Skin epidermis (tissue), 12 donors: ENCODE measurements around the gene DENND1A.

Source experiments
- H3K27ac ChIP-seq, 21 experiments: fragments of 200-600 bp; sonication (generic) in 11 of 21; one replicate each; pipeline ENCODE4 v1.5.0; 2020; ENCODE audit warnings: mild to moderate bottlenecking in 3 of 21, inconsistent platforms in 2 of 21, moderate library complexity in 2 of 21
- H3K4me3 ChIP-seq, 7 experiments: fragments of 200-600 bp; sonication (generic) in 2 of 7; one replicate each; pipeline ENCODE4 v1.5.0; 2020; ENCODE audit warnings: inconsistent platforms in 2 of 7, mild to moderate bottlenecking in 2 of 7, moderate library complexity in 1 of 7

Gene DENND1A

DNA sequence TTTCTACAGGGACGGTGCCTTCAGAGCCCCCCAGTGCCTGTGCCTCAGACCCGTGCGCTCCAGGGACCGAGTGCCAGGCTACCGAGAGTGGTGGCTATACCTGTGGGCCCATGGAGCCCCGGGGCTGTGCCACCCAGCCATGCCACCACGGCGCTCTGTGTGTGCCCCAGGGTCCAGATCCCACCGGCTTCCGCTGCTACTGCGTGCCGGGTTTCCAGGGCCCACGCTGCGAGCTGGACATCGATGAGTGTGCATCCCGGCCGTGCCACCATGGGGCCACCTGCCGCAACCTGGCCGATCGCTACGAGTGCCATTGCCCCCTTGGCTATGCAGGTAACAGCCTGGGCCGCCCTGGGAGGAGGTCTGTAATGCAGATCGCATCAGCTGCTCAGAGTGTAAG, 567.1 kb downstream of the DENND1A start:
- Histone ChIP-seq H3K4me3 (no peak overlapping the region), H3K27ac (no peak overlapping the region)

DNA sequence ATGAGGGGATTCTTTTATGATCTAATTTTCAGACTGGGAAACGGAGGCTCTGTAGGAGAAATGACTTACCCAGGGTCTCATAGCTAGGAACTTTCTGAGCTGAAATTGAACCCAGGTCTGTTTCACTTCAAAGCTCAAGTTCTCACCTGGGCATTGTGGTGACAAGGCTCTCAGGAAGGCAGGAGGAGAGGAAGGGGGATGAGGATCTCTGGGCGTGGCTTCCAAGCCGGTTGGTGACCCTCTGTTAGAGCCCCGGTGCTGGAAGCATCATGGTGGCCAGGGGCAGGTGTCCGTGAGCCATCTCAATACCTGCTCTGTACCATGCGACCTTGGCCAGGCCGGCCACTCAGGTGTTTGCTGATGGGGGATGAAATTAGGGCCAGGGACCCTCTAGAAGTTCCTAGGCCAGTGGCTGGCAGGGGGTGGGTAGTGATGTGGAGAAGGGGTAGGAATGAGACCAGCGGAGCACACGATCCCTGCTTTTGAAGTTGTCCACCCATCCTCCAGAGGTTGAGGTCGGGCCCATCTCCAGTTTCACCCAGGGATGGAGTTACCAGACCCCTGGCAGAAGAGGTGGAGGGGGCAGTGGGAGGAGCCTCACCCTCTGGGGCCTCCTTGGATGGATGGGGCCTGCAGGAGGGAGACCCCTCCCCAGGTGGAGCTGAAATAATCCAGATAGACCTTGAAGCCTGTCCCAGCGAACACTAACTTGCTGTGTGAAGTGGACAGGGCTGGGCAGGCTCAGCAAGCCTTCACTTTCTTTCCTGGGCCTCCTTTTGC, 568.0 kb downstream of the DENND1A start:
- no peak overlapping the region for H3K4me3 ChIP-seq
- no peak overlapping the region for H3K27ac ChIP-seq

DNA sequence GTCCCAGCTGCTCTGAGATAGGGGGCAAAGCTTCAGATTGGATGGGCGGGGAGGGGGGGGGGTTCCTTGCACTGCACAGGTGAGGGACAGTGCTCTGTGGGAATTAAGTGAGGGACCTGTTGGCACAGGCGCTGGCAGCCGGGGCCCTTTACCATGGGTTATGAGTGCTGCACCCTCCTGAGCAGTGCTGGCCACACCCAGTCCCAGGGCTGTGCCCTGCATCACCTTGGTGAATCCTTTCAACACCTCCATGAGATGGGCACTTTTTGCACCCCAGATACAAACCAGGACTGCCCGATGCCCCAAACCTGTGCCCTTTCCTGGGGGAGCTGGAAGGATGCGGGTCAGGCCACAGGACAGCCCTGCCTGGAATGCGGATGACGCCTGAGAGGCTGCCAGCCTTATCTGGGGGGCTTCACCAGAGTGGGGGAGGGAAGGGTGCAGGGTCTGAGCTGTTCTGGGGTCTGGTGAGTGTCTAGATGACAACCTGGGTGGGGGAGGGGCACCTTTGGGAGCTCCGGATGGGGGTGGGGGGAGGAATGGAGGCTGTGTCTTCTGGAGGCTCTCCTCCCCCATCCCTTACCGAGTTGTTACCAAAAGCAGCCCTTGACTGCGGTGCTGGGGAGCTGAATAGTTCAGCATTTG, 568.7 kb downstream of the DENND1A start:
- no peak overlapping the region for H3K27ac ChIP-seq
- no peak overlapping the region for H3K4me3 ChIP-seq

DNA sequence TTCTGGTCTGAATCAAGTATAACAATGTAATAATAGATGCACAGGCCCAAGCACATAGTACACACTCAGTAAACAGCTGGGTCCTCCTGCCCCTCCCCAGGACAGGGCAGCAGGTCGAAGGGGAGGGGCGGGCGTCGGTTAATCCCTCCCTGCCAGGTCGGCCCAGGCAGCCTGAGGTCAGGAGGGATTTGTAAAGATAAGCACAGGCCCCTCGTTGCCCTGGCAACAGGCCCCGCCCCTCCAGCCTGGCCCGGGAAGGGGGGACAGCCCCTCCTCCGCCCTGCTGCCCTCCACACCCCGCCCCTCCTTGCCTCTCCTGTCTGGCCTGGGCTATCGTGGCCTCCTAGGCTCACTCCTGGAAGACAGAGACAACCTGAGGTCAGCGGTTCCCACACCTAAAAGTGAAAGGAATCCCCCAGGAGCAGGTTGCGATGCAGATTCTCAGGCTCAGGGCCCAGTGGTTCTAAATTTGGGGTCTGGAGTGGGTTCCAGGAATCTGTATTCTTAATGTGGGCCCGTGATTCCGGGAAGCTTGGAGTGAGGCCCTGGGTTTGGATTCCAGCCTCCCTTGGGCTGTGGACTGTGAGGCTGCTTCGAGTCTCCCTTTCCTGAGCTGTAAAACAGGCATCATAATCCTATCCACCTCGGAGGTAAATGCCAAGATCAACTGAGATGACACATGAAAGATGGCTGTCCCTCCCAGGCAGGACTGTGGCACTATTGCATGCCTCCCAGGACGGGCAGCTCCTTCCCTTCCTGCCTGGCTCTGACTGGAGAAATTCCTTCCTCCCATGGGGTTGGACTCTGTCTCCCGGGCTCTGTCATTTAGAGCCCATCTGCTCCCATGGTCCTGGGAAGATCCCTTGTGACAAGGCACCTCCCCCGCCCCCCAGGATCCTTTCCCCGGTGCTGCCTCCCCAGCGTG, 569.5 kb downstream of the DENND1A start:
- no peak overlapping the region for H3K4me3 ChIP-seq
- H3K27ac ChIP-seq: no peak overlapping the region

DNA sequence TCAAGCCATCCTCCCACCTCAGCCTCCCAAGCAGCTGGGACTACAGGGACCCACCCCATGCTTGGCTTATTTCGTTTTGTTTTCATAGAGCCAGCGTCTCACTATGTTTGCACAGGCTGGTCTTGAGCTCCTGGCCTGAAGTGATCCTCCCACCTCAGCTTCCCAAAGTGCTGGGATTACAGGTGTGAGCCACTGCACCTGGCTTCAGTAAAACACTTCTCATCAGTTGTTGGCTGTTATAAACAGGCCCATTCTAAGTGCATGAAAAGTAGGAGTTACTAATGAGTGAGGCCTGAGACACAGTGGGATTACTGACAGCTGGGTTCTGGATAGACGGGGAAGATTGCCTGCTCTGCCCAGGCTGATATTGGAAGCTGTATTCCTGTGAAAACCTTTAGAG, 570.4 kb downstream of the DENND1A start:
- H3K27ac ChIP-seq: no peak overlapping the region
- H3K4me3 ChIP-seq: no peak overlapping the region

DNA sequence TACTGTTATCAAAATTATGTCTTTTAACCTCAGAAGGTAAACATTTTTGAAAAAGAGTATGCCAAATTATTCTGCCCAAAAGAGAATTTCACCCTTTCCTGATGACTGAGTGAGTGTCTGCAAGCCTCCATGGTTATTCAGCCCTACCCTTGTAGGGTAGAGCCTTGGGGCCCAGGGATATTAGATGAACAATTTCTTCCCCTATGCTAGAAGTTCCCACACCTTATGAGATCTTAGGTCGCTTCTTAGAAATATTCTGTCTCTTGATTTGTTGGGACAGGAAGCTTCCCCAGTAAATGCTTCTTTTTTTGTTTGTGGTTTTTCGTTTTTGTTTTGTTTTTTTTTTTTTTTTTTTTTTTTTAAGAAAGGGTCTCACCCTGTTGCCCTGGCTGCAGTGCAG, 570.8 kb downstream of the DENND1A start:
- Histone ChIP-seq H3K4me3 (no peak overlapping the region), H3K27ac (no peak overlapping the region)

DNA sequence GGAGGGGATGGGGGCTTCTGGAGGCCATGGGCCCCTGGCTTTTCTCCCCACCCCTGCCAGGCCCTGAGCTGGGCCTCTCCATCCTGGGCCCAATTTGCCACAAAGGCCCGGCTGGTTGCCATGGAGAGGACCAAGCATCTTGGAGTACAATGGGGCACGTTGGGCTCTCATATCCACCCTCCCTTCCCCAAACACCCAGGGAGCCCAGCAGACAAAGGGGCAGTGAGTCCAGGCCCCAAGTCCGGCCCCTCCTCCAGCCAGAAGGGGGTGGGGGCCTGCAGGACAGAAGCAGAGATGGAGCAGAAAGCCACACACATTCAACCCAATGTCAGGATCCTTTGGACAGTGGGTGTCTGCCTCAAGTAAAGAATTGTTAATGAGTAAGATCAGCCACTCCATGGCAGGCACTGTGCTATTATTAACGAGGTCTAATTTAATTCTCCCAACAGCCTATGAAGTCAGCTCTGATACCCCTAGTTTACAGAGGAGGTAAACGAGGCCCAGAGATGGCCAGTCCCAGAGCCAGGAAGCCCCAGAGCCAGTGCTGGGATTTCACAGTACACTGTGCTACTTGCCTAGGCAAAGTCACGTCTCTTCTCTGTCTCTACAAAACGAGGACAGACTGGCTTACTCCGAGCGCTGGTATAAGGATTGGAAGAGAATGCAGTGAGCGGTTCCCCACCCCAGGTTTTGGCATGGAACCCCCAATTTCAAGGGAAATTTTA, 571.6 kb downstream of the DENND1A start:
- Histone ChIP-seq H3K27ac (no peak overlapping the region), H3K4me3 (no peak overlapping the region)

DNA sequence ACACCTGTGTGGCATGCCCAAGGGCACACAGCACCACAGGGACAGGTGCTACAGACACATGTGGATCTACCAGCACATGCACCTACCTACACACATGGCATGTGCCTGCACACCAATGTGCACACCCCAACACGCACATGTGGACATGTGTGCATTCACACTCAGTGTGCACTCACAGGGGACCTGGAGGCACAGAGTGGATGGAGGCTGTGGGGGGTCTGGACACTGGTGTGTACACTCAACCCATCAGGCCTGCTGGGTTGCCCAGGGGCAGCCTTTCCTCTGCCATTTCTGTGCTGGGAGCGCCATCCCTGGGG, 572.2 kb downstream of the DENND1A start:
- Histone ChIP-seq H3K27ac (no peak overlapping the region), H3K4me3 (no peak overlapping the region)

DNA sequence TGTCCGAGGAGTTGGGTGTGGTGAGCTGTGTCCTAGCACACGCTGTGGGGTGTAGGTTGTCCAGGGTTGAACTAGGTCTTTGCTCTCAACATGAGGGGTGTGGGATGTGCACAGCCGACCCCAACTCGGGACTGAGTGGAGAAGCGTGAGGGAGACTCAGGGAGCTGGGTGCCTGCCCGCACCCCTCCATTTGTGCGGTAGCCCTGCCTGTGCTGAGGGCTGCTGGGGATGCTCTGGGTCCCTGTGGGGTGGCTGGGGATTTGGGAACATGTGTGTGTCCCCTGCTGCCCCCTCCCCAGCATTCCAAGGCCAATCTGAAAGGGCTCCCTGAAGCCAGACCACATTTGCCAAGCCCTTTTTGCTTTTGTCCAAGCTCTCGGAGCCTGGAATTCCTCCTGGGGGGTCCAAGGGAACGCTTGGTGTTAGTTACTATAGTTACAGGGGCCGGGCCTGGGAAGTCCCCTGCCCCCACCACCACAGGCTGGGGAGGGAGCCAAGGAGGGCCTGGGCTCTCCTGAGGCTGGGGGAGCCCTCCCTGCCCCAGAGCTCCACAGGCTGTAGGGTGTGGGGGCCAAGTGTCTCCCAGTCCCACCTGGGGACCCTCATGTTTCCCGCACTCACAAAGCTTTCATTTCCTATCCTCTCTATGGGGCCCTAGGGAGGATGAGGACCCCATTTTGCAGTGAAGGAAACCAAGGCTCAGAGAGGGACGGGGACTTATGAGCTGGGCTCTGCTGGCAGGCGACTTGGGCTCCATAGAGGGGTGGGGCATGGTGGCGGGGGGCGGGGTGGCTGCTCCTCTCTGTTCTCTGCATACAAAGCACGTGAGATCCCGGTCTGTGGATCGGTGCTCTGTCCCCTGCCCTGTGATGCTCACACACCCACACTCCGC, 572.8 kb downstream of the DENND1A start:
- H3K27ac ChIP-seq: no peak overlapping the region

DNA sequence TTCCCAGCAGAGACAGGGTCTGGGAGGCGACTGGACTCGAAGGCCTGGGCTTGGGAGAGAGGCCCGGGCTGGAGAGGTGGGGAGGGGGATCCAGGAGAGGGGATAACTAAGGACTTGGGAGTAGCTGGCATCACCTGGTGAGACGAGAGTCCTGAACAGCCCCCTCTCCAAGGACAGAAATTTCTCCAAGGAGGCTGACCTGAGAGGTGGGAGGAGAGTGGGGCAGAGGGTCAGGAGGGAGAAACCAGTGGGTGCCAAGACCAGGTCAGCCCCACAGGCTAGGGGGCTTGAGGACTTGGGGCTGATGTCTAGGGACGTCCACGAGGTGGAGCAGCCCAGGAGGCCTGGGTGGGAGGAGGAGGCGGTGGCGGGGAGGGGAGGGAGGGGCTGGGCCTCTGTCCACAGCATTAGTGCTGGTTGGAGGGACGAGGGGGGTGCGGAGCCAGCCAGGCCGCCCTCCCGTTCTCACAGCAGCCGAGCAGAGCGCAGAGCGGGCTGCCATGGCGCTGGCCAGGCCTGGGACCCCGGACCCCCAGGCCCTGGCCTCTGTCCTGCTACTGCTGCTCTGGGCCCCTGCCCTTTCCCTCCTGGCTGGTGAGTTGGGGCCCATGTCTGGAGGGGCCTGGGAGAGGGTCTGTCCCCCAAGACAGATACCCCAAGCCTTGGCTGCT, 574.0 kb downstream of the DENND1A start, which contains the start of gene CRB2:
Gene CRB2 (plus strand): TSS at position 437 of the 671 bp plus-strand sequence. CDS start 64 bp downstream, at position 501.
- peak within 1 kb of the TSS in 1 of 7 experiments; percentile 21 for H3K4me3 ChIP-seq

More for the DNA sequence above, 572.8 kb downstream of the DENND1A start:
- H3K4me3 ChIP-seq: no peak overlapping the region

DNA sequence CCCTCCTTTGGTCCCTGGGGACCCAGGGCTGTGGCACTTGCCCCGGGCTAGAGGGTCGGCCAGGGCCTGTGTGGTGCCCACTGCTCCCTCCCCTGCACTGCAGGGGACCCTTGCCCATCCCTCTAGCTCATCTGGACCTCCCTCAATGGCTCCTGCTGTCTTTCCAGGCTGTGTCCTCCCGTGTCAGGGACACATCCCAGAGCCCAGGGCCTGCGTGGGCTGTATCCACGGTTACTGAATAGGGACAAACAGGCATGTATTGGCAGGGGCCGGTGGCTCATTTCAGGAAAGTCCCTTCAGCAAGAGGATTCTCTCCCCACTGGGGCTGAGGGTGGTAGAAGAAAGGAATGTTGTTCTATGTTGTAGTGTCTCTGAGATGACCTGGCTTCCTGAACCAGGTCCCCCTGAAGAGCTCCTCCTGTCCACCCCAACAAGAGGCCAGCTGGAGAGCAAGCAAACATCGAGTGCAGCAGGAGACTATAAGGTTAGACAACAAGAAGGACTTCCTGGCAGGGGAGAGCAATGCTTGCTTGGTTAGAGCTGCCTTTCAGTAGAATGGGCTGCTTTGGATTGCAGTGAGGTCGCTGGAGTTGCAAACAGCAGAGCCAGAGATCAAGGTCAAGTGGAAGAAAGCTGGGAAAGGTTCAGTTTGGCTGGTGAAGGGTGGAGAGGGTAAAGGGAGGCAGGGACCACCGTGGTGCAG, 575.0 kb downstream of the DENND1A start:
- Histone ChIP-seq H3K4me3 (peak overlapping the region in 1 of 7 experiments; percentile 21), H3K27ac (peak overlapping the region in 3 of 21 experiments; percentile 16 to 32 (median 23))

More for the DNA sequence above, 574.0 kb downstream of the DENND1A start, which contains the start of gene CRB2:
- H3K27ac ChIP-seq: peak within 1 kb of the TSS in 3 of 21 experiments; percentile 16 to 32 (median 23)

DNA sequence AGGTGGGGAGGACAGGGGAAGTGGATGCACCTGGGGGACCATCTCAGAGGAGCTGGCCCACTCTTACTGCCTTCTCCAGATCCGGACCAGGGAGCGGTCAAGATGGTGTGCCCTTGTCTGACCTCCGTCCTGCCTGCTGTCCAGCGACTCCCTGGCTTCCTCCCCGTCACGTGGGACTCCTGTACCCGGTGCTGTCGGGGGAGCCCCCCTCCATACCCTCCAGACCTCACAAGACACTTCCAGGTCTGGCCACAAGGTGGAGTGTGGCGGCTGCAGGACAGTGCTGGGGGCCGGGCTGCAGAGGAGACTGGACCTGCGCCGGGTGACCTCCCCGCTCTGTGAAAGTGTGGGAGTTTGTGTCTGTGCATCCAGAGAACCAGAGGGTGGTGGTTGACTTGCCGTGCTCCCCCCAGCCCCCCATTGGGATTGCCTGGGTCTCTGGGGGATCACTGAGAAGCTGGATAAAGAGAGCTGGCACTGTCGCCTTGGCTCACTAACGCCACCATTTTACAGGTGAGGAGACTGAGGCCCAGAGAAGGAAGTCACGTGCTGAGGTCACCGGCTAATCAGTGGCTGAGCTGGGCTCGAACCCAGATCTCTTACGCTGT, 575.8 kb downstream of the DENND1A start:
- Histone ChIP-seq H3K4me3 (no peak overlapping the region), H3K27ac (peak overlapping the region in 1 of 21 experiments; percentile 32)

DNA sequence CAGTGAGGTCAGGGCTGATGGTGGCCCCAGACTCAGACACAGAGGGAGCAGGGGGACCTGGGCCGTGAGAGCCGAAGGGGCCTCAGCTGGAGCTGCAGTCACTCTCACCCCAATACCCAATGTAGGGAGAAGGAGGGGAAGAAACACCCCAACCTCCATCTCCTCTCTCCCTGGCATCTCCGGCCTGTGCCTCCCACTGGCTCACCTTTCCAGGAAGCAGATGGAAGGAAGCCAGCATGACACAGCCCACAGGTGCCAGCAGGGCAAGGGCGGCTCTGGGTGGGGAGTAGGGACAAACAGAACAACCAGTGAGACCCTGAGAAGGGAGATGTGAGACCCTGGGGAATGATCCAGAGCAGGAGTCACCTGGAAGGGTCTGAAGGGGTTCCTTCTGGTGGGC, 576.9 kb downstream of the DENND1A start:
- H3K27ac ChIP-seq: no peak overlapping the region
- no peak overlapping the region for H3K4me3 ChIP-seq

DNA sequence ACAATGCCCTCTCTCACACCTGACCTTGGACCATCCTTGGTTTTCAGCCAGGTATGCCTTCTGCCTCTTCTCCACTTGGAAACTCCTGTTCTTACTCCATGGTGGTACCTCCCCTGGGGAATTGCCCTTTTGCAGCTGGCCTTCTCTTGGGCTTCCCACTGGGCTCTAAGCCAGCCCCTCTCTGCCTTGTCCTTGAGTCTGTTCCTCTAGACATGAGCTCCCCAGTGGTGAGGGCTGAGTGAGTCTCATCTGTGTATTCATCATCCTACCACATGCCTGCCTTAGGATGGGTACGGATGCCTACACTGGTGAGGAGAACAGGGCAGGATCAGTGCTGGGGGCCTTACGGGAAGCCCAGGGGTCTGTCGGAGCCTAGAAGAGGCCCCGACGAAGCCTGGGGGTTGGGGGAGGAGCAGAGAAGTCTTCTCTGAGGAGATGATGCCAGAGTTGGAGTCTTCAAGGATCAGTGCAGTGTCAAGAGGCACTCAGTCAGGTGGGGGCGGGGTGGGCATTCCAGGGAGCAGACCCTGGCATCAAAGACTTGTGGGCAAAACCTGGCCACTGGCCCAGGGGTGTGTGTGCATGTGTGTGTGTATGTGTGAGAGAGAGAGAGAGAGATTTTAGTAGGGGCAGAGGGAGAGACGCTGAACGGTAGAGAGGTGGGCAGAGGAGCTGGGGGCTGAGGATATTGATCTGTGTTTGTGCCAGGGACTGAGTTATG, 579.2 kb downstream of the DENND1A start:
- Histone ChIP-seq H3K27ac (no peak overlapping the region), H3K4me3 (no peak overlapping the region)

DNA sequence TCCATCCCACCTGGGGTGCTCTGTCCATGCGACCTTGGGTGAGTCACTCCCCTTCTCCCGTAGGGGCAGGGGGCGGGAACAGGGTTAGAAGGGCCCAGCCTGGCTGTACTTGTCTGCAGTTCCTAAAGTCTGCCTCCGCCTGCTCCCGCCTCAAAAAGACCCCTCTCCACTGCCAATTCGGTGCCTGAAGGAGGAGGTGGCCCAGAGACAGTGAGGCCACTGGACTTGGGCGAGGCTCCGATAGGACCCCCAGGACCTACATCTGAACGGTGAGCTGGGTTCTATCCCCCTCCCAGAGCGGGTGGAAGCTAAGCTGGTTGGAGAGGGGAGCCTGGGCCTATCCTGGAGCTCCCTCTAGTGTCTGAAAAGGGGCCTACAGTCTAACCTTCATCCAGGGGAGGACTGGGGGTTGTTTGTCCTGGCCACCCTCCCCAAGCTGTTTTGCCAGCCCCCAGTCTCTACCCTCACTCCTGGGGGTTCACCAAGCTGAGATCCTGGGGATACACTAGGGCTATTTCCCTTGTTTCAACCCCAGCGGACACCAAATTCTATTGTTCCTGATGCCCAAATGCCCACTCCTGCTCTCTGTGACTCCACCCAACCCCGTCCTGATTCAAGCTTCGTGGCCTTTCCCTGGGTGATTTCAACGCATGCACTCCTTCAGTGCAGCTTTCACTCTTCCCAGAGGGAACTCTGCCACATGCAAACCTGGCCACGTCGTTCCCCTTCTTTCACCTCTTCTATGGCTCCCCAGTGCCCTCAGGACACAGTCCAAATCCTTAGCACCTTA, 580.0 kb downstream of the DENND1A start:
- Histone ChIP-seq H3K27ac (no peak overlapping the region), H3K4me3 (no peak overlapping the region)

DNA sequence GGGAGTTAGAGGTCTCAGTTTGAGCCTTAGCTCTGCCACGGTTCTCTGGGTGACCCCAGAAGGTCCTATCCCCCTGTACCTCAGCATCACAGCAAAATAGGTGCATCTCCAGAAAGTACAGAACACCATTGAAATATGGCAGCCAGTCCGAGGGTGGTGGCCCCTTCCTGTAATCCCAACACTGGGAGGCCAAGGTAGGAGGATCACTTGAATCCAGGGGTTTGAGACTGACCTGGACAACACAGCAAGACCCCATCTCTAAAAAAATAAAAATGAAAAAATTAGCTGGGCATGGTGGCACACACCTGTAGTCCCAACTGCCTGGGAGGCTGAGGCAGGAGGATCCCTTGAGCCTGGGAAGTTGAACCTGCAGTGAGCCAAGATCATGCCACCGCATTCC, 580.9 kb downstream of the DENND1A start:
- no peak overlapping the region for H3K4me3 ChIP-seq
- H3K27ac ChIP-seq: no peak overlapping the region
